ENCODE data around the gene DLEC1.

GRCh38 chr3:38127611-38128302 lies 88.7 kb downstream of the DLEC1 start:
- TF ChIP-seq CTCF (IDR thresholded peaks at IDR 0.05) (no peak), REST (IDR thresholded peaks at IDR 0.05; ENCODE audit: insufficient read depth in 1 of 2, low read depth in 2 of 2, low read length in 1 of 2) (no peak), POLR2AphosphoS5 (IDR thresholded peaks at IDR 0.05; ENCODE audit: low read depth, low read length) (no peak), SIN3A (IDR thresholded peaks at IDR 0.05; ENCODE audit: borderline replicate concordance, insufficient read depth, low read depth, low read length) (no peak), TCF7L2 (IDR thresholded peaks at IDR 0.05; ENCODE audit: low read depth, low read length) (no peak)
